Stimulated activated CD8-positive, alpha-beta memory T cell treated with anti-CD3 and anti-CD28 coated beads, Interleukin-7, amount 100 ng/mL, for 4 hours (primary cell): ENCODE measurements around the gene ZMAT5.
A peak's percentile ranks its signal among the peaks of the same experiment; 100 is the strongest.

Source experiments
- DNase-seq, 2 donors: peaks; one replicate each; pipeline ENCODE4 v3.0.0-alpha.2; 2020; ENCODE audit warnings: low read depth in 2 of 2

ZMAT5 gene

GRCh38 chr22:29766632-29767170 is at the start of gene ZMAT5:
Gene ZMAT5 (minus strand): TSS chr22:29767007. CDS start chr22:29748544, 18,463 bp downstream.
- DNase-seq = peak; percentile 87

DNA sequence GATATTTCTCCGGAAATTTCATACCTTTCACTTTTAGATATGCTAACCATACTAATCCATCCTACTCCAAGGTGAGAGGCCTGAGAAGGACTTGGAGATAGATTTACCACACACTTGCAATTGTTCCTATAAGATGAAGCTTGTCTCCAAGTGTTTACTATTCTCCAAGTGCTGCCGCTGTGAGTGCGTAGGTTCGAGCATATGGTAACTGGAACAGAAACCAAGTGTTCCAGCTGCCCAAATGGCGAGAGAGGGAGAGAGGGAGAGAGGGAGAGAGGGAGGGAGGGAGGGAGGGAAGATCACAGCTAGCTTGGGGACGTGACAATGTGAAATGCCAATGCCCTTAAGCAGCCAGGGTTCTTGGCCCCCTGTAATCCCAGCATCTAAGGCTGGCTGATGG is 49.7 kb upstream of the ZMAT5 start:
- no peak for DNase-seq

GRCh38 chr22:29816128-29816527 is 49.3 kb upstream of the ZMAT5 start:
- no peak for DNase-seq

DNA sequence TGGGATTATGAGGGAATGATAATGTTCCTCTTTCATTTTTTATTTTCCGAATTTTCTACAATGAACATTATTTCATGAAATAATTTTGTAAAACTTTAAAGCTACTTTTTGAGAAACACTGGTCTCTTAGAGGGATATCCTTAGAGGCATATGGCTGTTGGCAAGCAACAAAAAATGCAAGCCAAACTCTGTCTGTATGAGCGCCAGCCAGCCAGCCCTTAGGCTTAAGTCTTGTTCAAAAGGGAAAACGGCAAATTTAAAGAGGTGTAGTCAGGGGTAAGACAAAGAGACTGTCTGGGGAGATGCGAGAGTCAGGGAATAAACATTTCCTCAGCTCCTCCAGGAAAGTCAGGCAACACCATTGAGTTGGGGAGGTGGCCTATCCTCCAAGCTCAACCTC is 48.8 kb upstream of the ZMAT5 start:
- no peak for DNase-seq

DNA sequence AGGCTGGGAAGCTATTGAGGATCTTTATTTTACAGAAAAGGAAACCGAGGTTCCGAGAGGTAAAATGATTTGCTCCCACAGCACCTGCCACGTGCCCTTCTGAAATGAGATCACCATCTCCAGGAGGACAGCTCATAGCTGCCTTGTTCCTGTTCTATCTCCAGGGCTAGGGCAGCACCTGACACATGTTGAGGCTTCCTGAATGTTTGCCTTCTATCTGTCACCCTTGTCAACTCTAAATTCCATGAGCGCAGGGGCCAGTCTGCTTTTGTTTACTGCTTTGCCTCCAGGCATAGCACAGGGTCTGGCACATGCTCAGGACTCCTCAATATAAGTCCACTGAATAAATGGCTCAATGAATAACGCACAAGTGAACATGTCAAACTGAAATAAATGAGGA is 47.2 kb upstream of the ZMAT5 start:
- DNase-seq = no peak

DNA sequence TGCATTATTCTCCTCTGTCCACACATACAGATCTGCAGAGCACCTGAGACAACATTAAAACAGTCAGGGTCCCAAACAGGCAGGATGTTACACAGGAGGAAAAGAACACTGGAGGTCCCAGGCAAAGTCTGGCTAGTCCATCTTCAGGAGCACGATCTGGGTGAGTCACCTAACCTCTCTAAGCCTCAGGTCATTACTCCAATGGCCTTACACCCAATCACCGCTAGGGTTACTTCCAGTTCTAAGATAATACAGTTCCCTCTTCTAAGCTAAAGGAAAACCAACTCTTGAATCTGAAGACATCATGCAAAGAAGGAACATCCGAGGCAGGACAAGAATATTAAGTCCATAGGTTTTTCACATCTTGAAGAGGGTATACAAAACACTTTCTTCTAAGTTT is 46.8 kb upstream of the ZMAT5 start:
- no peak for DNase-seq

DNA sequence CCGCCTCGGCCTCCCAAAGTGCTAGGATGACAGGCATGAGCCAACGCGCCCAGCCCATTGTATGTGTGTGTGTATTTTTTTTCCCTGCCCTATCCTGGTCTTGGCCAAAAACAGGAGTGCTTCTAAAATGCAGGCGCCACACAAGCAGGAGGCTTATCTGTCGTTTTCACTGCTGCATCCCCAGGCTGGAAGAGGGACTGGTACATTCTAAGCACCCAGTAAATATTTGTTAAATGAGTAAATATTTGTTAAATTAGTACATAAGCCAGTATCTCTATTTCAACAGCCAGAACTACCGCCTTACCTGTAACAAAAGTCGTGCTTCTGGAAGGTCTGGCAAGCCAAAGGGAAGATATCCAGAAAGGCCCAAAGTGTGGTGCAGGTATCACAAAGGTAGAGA is 46.3 kb upstream of the ZMAT5 start:
- no peak for DNase-seq

DNA sequence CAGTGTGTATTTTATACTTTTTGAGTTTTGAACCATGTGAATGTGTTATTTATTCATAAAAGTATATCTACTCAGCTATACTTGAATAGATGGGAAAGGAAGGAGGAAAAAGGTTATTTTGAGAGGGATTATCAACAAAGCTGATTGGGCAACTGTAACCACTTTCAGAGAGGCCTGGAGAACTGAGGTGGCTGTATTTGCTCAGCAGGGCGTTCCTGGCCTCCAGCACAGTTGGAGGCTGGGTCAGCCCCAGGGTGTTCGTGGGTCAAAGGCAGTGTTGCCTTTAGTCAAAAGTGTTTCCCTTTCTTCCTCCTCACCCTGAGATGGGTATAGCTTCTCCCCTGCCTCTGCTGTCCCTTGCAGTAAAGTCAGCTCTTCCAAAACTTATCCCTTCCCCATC is 44.6 kb upstream of the ZMAT5 start:
- no peak for DNase-seq

DNA sequence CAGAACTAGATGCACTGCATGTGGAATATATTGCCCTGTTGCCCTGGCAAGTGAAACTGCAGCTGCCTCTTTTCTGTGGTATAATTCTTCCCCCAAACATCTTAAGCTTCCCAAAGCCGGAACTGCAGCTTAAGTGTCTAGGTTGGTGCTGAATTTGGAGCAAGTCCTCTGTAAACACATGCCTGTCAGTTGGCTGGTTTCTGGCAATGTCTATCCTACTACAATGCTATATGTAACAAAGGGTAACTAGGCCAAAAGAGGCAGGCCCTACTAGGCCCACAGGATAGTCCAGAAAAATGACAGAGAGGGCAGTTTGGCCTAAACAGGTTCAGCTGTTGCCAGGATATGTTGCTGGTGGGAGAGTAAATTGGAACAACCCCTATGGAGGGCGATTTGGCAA is 43.4 kb upstream of the ZMAT5 start:
- DNase-seq = no peak

- no peak for DNase-seq
Measured at GRCh38 chr22:29806196-29806595, 39.4 kb upstream of the ZMAT5 start.

GRCh38 chr22:29804985-29805384 is 38.2 kb upstream of the ZMAT5 start:
- DNase-seq = no peak

GRCh38 chr22:29803190-29803589 is 36.4 kb upstream of the ZMAT5 start:
- no peak for DNase-seq

DNA sequence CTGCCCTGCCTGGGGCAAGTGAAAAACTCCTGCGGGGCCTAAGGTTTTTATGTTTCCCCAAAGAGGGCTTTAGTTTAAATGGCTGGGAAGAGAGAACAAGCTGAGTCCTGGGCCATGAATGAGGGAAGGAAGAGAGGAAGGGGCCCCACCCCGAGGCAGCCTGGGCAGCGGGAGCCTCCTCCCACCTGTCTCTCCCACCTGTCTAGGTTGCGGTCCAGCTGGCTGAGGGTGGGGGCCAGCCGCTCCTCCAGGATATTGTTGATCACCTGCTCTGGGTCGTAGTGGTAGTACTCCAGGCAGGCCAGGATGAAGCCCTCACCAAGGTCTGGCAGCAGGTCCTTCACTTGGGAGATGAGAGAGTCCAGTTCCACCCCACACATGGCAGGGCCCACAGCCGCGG is 35.0 kb upstream of the ZMAT5 start:
- DNase-seq = no peak

DNA sequence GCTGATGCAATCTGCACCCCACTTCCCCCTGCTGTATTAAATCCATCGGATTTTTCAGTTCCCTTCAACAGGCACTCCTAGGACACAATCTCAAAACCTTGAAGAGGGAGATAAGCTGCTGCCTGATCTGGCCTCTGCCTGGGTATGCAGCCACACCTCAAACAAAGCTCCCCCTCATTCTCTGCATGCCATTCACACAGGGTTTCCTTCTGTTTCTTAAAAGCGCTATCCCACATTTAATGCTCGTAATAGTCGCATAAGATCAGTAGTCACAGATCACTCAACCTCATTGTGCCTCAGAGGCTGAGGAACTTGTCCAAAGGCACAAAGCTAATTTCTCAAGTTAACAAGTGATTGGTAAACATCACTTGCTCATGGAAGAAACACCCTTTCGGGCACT is 34.3 kb upstream of the ZMAT5 start:
- no peak for DNase-seq

DNA sequence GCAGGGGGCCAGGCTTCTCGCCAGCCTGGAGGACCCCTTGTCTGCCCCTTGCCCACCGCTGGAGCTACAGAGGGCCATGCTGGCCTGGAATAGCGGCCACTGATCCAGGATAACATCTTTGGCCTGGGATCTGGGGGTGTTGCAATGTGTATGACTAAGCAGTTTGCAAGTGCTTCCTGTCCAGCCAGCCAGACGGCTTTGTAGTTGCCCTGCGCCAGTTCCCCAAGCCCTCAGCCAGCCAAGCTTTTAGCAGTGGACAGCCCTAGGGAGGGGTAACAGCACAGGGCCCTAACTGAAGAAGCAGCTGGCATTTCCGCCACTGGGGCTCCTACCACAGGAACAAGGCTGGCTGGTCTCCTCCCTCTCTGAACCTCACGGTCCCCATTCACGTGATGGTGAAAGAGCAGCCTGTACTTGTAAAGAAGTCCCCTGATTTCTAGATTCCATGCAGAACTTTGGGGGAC is 32.4 kb upstream of the ZMAT5 start:
- DNase-seq = no peak

DNA sequence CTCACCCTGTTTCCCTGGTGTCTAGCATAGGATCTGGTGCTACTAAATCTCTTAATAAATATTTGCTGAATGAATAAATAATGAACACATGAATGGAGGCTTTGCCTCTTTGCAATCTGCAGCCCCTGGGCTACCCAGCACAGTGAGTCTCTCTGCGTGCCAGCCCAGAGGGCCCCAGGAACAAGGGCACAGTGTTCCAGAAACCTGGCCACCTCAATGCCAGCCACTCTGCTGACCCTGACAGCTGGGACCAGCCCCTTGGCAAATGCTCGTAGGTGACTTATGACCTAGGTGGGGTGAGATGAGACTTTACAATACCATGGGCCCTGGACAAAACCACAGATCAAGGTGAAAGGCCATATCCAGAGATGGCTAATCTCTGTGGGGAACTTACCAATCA is 32.0 kb upstream of the ZMAT5 start:
- DNase-seq = no peak

GRCh38 chr22:29798318-29798717 is 31.5 kb upstream of the ZMAT5 start:
- no peak for DNase-seq

DNA sequence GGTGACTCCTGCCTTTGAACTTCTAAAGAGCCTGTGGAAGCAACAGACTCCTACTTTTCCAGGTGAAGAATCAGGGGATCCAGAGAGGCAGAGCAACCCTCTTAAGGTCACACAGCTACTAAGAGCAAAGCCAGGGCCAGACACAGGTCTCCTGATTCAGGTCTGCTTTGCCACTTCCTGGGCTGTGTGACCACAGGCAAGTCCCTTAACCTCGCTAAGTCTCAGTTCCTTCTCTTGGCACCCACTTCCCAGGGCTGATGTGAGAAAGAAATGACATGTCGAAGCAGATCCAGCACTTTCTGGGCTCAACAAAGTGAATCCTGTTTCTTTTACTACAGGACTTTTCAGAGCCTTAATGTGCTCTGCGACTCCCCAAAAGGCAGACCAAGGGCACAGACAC is 30.5 kb upstream of the ZMAT5 start:
- no peak for DNase-seq

GRCh38 chr22:29795663-29796062 is 28.9 kb upstream of the ZMAT5 start:
- no peak for DNase-seq

- no peak for DNase-seq
Measured at GRCh38 chr22:29793396-29793795, 26.6 kb upstream of the ZMAT5 start.

GRCh38 chr22:29790061-29790460 is 23.3 kb upstream of the ZMAT5 start:
- DNase-seq = no peak

DNA sequence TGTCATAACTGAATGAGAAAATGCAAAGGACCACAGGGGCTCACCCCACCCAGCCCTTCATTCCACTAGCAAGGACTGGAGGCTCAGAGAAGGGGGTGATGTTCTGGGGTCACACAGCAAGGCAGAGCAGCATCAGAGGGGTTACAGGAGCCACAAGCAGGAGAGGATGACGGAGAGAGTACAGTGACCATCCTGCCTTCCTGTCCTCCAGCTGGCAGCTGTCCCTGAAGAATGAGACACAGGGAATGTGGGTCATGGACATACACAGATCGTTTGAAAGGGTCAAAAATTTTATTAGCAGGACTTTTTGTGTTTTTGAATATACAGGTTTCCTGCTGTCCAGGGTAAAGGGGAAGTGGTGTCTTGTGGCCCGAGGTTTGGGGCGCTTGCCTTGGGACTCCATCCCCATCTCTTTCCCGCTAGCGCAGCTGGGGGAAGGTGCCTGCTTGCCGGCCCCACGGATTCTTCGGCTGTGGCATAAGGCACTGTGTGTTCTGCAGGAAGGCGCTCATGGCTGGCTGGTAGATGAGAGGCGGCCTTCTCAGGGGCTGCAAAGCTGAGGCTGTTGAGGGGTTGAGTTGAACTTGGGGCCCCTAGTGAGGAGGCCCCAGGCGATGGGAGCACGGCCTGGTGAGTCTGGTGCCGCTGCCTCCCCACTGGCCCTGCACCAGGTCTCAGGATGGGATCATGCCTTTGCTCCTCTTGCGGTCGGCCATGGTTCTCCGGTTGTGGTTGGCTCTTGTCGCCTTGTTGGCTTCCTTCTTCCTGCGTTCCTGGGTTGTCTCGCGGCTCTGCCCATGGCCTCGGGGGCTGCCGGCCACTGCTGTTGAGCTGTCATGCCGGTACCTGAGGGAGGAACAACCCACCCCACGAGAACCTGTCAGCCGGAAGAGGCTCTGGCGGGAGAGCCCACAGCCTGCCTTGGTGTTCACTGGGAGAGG is 21.8 kb upstream of the ZMAT5 start:
- no peak for DNase-seq

DNA sequence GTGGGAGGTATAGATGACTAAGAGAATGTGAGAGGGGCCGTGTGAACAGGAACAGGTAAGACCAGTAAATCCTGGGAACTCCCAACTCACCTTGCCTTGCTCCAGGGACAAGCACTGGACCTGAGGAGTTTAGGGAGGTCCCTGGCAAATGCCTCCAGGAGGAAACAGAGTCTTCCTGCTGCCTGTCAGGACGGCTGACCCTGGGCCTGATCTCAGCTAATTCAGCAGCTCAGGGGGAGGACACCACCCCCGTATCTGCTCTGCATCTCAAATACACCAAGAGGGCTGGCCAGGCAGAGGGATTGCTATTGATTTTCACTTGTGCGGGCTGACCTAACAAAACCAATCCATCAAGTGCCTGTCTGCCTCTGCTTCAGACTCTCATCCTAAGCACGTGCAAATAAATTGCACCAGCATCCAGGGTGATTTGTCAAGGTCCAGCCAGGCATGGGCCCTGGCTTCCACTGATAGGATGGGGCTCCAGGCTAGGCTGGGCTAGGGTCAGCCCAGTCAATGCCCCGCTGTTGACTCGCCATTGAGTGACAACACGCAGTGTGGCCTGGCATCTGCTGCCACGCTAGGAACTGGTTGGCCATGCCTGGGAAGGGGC is 20.7 kb upstream of the ZMAT5 start:
- DNase-seq = no peak
